HepG2 (cell line): ENCODE data around the gene TPTE2. TPM values are rescaled to one million over a fixed set of nuclear protein-coding genes. Genes with fewer than 3 reads are reported as not detected.

ENCODE experiments used
- CHCHD3 ChIP-seq: sonication (generic); formaldehyde crosslinking; IDR thresholded peaks from 2 replicates; pipeline ENCODE4 v1.8.0; 2022; ENCODE audit warnings: mild to moderate bottlenecking, missing genetic modification reagents, moderate library complexity
- DDIT3 ChIP-seq: sonication (generic); formaldehyde crosslinking; IDR thresholded peaks from 2 replicates; pipeline ENCODE4 v1.4.0; 2020; ENCODE audit warnings: mild to moderate bottlenecking, missing genetic modification reagents
- HNF1B ChIP-seq: sonication (generic); formaldehyde crosslinking; IDR thresholded peaks from 2 replicates; pipeline ENCODE4 v1.5.1; 2020; ENCODE audit warnings: mild to moderate bottlenecking, moderate library complexity, missing genetic modification reagents
- MAFG ChIP-seq: sonication (generic); formaldehyde crosslinking; IDR thresholded peaks from 2 replicates; pipeline ENCODE4 v1.5.1; 2020; ENCODE audit warnings: mild to moderate bottlenecking, missing genetic modification reagents
- PAWR ChIP-seq: sonication (generic); formaldehyde crosslinking; IDR thresholded peaks from 2 replicates; pipeline ENCODE4 v1.4.0; 2020; ENCODE audit warnings: missing genetic modification reagents, mild to moderate bottlenecking, borderline replicate concordance
- SOX6 ChIP-seq, 2 experiments: fragments of 450-650 bp in 1 of 2; sonication (generic) in 1 of 2; formaldehyde crosslinking in 1 of 2; IDR thresholded peaks; 2 replicates each; pipeline versions ENCODE4 v1.4.0 to v1.6.1; 2017 to 2020; ENCODE audit warnings: antibody characterized with exemption in 1 of 2, mild to moderate bottlenecking in 1 of 2, missing genetic modification reagents in 1 of 2
- TBX2 ChIP-seq: sonication (generic); formaldehyde crosslinking; IDR thresholded peaks from 2 replicates; pipeline ENCODE4 v1.5.0; 2020; ENCODE audit warnings: missing genetic modification reagents, mild to moderate bottlenecking, borderline replicate concordance
- ZBTB21 ChIP-seq: sonication (generic); formaldehyde crosslinking; IDR thresholded peaks from 2 replicates; pipeline ENCODE4 v1.4.0; 2020; ENCODE audit warnings: missing genetic modification reagents
- ZNF142 ChIP-seq: sonication (generic); formaldehyde crosslinking; IDR thresholded peaks from 2 replicates; pipeline ENCODE4 v1.4.0; 2020; ENCODE audit warnings: missing genetic modification reagents
- ZNF318 ChIP-seq: sonication (generic); formaldehyde crosslinking; IDR thresholded peaks from 2 replicates; pipeline ENCODE4 v1.4.0; 2020; ENCODE audit warnings: mild to moderate bottlenecking, missing genetic modification reagents
- ZNF747 ChIP-seq: sonication (generic); formaldehyde crosslinking; IDR thresholded peaks from 2 replicates; pipeline ENCODE4 v1.8.1; 2023; ENCODE audit warnings: missing genetic modification reagents, mild to moderate bottlenecking, borderline replicate concordance
- polyA plus RNA-seq, 8 experiments: library from polyadenylated mRNA; depleted of rRNA in 3 of 8; stranded (reverse) in 7 of 8; unstranded in 1 of 8; fragments of >200 nt; fragmentation: Illumina TruSeq in 4 of 8; extraction: Trizol in 4 of 8; gene quantifications; 2 replicates each; pipeline versions ENCODE4 v1.2.1 to v1.2.3, GENCODE V29; 2011 to 2016; ENCODE audit warnings: low read depth in 4 of 8, missing spikeins in 1 of 8, mixed read lengths in 1 of 8; ENCODE audit not compliant: insufficient read depth in 1 of 8
- total RNA-seq, 5 experiments: library from RNA; depleted of rRNA; stranded (reverse); fragments of >200 nt; fragmentation: Illumina TruSeq; extraction: Trizol; gene quantifications; 2 replicates each; pipeline ENCODE4 v1.2.3, GENCODE V29; 2016; ENCODE audit warnings: low read depth in 1 of 5

TPTE2 gene
- total and polyA plus RNA-seq, 2 of the 13 experiments (the other 11 are each of a cell fraction or from before 2014, with no cell fraction given) = 0.07 TPM; not detected in 1

- TF ChIP-seq ZNF142 (no peak), HNF1B (CRISPR knock-in tag) (peak; percentile 58; the same call in 1 of the 2 replicates), TBX2 (CRISPR knock-in tag) (peak; percentile 83), CHCHD3 (CRISPR knock-in tag) (no peak), MAFG (CRISPR knock-in tag) (no peak), PAWR (CRISPR knock-in tag) (no peak), ZNF747 (CRISPR knock-in tag) (no peak), SOX6 (IDR thresholded peaks at IDR 0.05) (no peak), SOX6 (CRISPR knock-in tag; IDR thresholded peaks at IDR 0.05) (peak; percentile 94), ZBTB21 (CRISPR knock-in tag) (peak; percentile 43; the same call in 1 of the 2 replicates), ZNF318 (CRISPR knock-in tag) (no peak), DDIT3 (CRISPR knock-in tag) (no peak)
Observed at GRCh38 chr13:19596960-19597361, 35.6 kb upstream of the TPTE2 start (continued).
